ENCODE results near the gene USP6NL. TPM values are rescaled to one million over a fixed set of nuclear protein-coding genes. Genes with fewer than 3 reads are reported as not detected.
A peak's percentile ranks its signal among the peaks of the same experiment; 100 is the strongest.

Gene USP6NL
- total and polyA plus RNA-seq, 2 of the 13 experiments (the other 11 are each of a cell fraction or from before 2014, with no cell fraction given), result 10.5 to 22.9 TPM

DNA sequence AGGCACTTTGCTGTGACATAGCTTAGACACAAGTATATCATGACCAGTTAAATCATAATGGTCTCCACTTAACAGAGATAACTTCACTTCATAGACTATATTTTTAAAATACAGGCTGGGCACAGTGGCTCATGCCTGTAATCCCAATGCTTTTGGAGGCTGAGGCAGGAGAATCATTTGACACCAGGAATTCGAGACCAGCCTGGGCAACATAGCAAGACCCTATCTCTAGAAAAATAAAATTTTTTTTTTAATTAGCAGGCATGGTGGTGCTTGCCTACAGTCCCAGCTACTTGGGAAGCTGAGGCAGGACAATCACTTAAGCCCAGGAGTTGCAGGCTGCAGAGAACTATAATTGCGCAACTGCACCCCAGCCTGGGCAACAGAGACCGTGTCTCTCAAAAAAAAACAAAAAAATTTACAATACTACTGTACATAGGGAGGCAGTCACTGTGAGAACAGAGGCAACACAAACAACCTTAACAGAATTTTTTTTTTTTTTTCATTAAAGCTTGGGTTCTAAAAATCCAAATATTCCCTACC is 105.1 kb downstream of the USP6NL start:
- WGBS (ENCODE audit: low lambda C conversion rate), result 99% methylated on average over 3 of the region's 3 CpGs
- ATAC-seq (no peak), FAIRE-seq (no peak), DNase-seq (ENCODE audit: low spot score) (no peak)
- no peak overlapping the region for H3K9ac ChIP-seq (ENCODE audit: insufficient read depth, low read depth, low read length)
- no peak overlapping the region for H3K27ac ChIP-seq (ENCODE audit: extremely low read length, insufficient read depth, low read length)
- peaks cover 0 to 30% of the 10 kb centered on the region in 2 experiments for H3K36me3 ChIP-seq (replicated peaks in 1 of 2; ENCODE audit: control insufficient read depth in 1 of 2, insufficient read depth in 2 of 2, low read length in 2 of 2)
- CTCF ChIA-PET (ENCODE audit: low intra/inter-chr PET ratio, low total read pairs), result no interaction called here
- BruUV-seq (replicated peaks), result no TSS peak
- H3K4me1 ChIP-seq (ENCODE audit: insufficient read depth, low read length), result peaks cover 7% of the 10 kb centered on the region; the same call in 1 of the 2 replicates
- H3K27me3 ChIP-seq (ENCODE audit: control insufficient read depth in 1 of 2, insufficient read depth in 2 of 2, low read length in 2 of 2), result no peaks in the 10 kb centered on the region
- no peaks in the 10 kb centered on the region for H4K20me1 ChIP-seq (ENCODE audit: insufficient read depth, low read length)
- in situ Hi-C loops (cut with HindIII; ENCODE audit: extremely low pct_ligation_motif_present, low pct_unique_long_range_greater_than_20kb) (loop anchor here (25.0 kb wide), 1 partner anchor 481 kb away; no protein-coding TSS in a partner anchor), intact Hi-C loops (cut with micrococcal nuclease; ENCODE audit: unreplicated experiment) (no loop called here)
- no peaks in the 10 kb centered on the region for H3K9me3 ChIP-seq (ENCODE audit: low read length)
- H3K4me2 ChIP-seq (ENCODE audit: low read depth, low read length), result no peak overlapping the region
- TF ChIP-seq CEBPG (CRISPR knock-in tag; IDR thresholded peaks at IDR 0.05) (peak; percentile 63; the same call in 1 of the 2 replicates), ZEB1 (IDR thresholded peaks at IDR 0.05; ENCODE audit: insufficient replicate concordance, low read depth) (no peak), REXO4 (CRISPR knock-in tag; IDR thresholded peaks at IDR 0.05; ENCODE audit: borderline replicate concordance) (no peak), CEBPB (IDR thresholded peaks at IDR 0.05; ENCODE audit: borderline replicate concordance, low read depth, low read length) (peak; percentile 75; the same call in 1 of the 2 replicates), ZNF121 (CRISPR knock-in tag; IDR thresholded peaks at IDR 0.05) (peak; percentile 47; the same call in 1 of the 2 replicates), GATA4 (IDR thresholded peaks at IDR 0.05; ENCODE audit: borderline replicate concordance, low read depth) (no peak)
- TF ChIP-seq, protein P1, sequence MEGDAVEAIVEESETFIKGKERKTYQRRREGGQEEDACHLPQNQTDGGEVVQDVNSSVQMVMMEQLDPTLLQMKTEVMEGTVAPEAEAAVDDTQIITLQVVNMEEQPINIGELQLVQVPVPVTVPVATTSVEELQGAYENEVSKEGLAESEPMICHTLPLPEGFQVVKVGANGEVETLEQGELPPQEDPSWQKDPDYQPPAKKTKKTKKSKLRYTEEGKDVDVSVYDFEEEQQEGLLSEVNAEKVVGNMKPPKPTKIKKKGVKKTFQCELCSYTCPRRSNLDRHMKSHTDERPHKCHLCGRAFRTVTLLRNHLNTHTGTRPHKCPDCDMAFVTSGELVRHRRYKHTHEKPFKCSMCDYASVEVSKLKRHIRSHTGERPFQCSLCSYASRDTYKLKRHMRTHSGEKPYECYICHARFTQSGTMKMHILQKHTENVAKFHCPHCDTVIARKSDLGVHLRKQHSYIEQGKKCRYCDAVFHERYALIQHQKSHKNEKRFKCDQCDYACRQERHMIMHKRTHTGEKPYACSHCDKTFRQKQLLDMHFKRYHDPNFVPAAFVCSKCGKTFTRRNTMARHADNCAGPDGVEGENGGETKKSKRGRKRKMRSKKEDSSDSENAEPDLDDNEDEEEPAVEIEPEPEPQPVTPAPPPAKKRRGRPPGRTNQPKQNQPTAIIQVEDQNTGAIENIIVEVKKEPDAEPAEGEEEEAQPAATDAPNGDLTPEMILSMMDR (CRISPR knock-in tag; IDR thresholded peaks at IDR 0.05), result no peak
- TF ChIP-seq, protein P2, sequence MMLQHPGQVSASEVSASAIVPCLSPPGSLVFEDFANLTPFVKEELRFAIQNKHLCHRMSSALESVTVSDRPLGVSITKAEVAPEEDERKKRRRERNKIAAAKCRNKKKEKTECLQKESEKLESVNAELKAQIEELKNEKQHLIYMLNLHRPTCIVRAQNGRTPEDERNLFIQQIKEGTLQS (CRISPR knock-in tag; IDR thresholded peaks at IDR 0.05), result no peak
- H3K4me3 ChIP-seq (replicated peaks in 1 of 3; ENCODE audit: insufficient read depth in 1 of 3, low read depth in 2 of 3, low read length in 3 of 3), result no peak overlapping the region
- POLR2A ChIA-PET, result no interaction called here
- no peaks in the 10 kb centered on the region for H3K79me2 ChIP-seq (ENCODE audit: insufficient read depth, low read length)
- H2AFZ ChIP-seq (ENCODE audit: low read length), result no peak overlapping the region

Measured in HepG2 (cell line).